SU-DHL-6 (cell line): Measurements from ENCODE around the gene CAMK1D.

Source experiments
- H2AFZ ChIP-seq: fragments of 200-600 bp; sonication (generic); 2 replicates; pipeline ENCODE4 v1.6.1; 2014; ENCODE audit warnings: low read depth, mild to moderate bottlenecking, moderate library complexity, mixed read lengths, antibody characterized with exemption, low read length; ENCODE audit not compliant: severe bottlenecking
- H3F3A ChIP-seq: fragments of 200-600 bp; shearing (Covaris generic); 2 replicates; pipeline ENCODE4 v1.6.0; 2016; ENCODE audit warnings: antibody characterized with exemption, mild to moderate bottlenecking; ENCODE audit not compliant: insufficient read depth
- H3K27ac ChIP-seq: fragments of 200-600 bp; sonication (generic); 2 replicates; pipeline ENCODE4 v1.5.1; 2016; ENCODE audit warnings: low read depth, mild to moderate bottlenecking, low read length, moderate library complexity, mixed read lengths
- H3K27me3 ChIP-seq: fragments of 200-600 bp; sonication (generic), shearing (Covaris generic); 2 replicates; pipeline ENCODE4 v1.6.0; 2014; ENCODE audit warnings: mild to moderate bottlenecking, low read length
- H3K36me3 ChIP-seq: fragments of 200-600 bp; sonication (generic); 2 replicates; pipeline ENCODE4 v1.6.1; 2014; ENCODE audit warnings: mild to moderate bottlenecking, low read length, mixed read lengths
- H3K4me2 ChIP-seq: fragments of 300-600, 200-600 bp; shearing (Covaris generic), sonication (generic); 2 replicates; pipeline ENCODE4 v1.6.0; 2014; ENCODE audit warnings: low read length, low read depth, mild to moderate bottlenecking; ENCODE audit not compliant: poor library complexity, severe bottlenecking
- H3K4me3 ChIP-seq: fragments of 200-600 bp; sonication (generic); 2 replicates; pipeline ENCODE4 v1.5.1; 2014; ENCODE audit warnings: antibody characterized with exemption, low read length, mild to moderate bottlenecking, mixed read lengths; ENCODE audit not compliant: insufficient read depth, poor library complexity, severe bottlenecking
- H3K79me2 ChIP-seq: fragments of 200-600 bp; sonication (generic); 2 replicates; pipeline ENCODE4 v1.6.1; 2014; ENCODE audit warnings: mild to moderate bottlenecking, low read length, moderate library complexity; ENCODE audit not compliant: insufficient read depth
- H3K9ac ChIP-seq: fragments of 200-600 bp; sonication (generic); 2 replicates; pipeline ENCODE4 v1.7.0; 2014; ENCODE audit warnings: mild to moderate bottlenecking, low read length
- H3K9me2 ChIP-seq: fragments of 200-600 bp; sonication (generic); replicated peaks from 2 replicates; pipeline ENCODE4 v1.6.1; 2014; ENCODE audit warnings: low read length; ENCODE audit not compliant: insufficient read depth
- H3K9me3 ChIP-seq: fragments of 200-600 bp; sonication (generic); 2 replicates; pipeline ENCODE4 v1.6.1; 2014; ENCODE audit warnings: low read length, mixed read lengths; ENCODE audit not compliant: insufficient read depth
- H4K20me1 ChIP-seq: fragments of 200-600 bp; sonication (generic); 2 replicates; pipeline ENCODE4 v1.6.1; 2014; ENCODE audit warnings: low read depth, mild to moderate bottlenecking, antibody characterized with exemption, low read length, moderate library complexity, mixed read lengths
- EZH2phosphoT487 ChIP-seq: fragments of 200-600 bp; sonication (generic), shearing (Covaris generic); conservative IDR thresholded peaks from 2 replicates; pipeline ENCODE4 v1.6.1; 2018; ENCODE audit warnings: mild to moderate bottlenecking, antibody characterized with exemption, low read length, moderate library complexity, mixed read lengths
- TF ChIP-seq, protein P1 (sequence below): fragments of 200-600 bp; sonication (generic); IDR thresholded peaks from one replicate; pipeline ENCODE4 v1.5.1; 2017; ENCODE audit warnings: antibody characterized with exemption, mild to moderate bottlenecking, low read length, moderate library complexity; ENCODE audit not compliant: insufficient read depth, poor library complexity, severe bottlenecking

Gene CAMK1D

DNA sequence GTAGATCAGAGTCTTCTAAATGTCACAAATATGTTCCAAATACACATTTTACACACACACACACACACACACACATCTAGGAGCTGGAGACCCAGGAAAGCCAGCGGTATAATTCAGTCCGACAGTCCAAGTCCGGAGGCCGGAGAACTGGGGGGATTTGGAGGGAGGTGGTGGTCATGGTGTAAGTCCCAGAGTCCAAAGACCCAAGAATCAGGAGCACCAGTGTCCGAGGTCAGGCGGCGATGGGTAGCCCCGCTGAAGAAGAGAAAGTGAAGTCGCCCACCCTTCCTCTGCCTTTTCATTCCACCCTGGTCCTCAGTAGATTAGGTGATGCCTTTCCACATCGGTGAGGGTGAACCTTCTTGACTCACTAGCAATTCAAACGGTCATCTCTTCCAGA, 154.8 kb downstream of the CAMK1D start:
- H3K9ac ChIP-seq: no peak overlapping the region
- H3K27ac ChIP-seq: no peak overlapping the region
- H3K27me3 ChIP-seq: no peaks in the 10 kb centered on the region
- H3K9me3 ChIP-seq: no peaks in the 10 kb centered on the region
- H2AFZ ChIP-seq: no peak overlapping the region
- no peak for TF ChIP-seq EZH2phosphoT487
- TF ChIP-seq, protein P1, sequence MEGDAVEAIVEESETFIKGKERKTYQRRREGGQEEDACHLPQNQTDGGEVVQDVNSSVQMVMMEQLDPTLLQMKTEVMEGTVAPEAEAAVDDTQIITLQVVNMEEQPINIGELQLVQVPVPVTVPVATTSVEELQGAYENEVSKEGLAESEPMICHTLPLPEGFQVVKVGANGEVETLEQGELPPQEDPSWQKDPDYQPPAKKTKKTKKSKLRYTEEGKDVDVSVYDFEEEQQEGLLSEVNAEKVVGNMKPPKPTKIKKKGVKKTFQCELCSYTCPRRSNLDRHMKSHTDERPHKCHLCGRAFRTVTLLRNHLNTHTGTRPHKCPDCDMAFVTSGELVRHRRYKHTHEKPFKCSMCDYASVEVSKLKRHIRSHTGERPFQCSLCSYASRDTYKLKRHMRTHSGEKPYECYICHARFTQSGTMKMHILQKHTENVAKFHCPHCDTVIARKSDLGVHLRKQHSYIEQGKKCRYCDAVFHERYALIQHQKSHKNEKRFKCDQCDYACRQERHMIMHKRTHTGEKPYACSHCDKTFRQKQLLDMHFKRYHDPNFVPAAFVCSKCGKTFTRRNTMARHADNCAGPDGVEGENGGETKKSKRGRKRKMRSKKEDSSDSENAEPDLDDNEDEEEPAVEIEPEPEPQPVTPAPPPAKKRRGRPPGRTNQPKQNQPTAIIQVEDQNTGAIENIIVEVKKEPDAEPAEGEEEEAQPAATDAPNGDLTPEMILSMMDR: no peak
- no peak overlapping the region for H3K4me3 ChIP-seq
- no peak overlapping the region for H3K4me2 ChIP-seq
- peaks cover 100% of the 10 kb centered on the region for H3K79me2 ChIP-seq
- H3K36me3 ChIP-seq: no peaks in the 10 kb centered on the region
- no peaks in the 10 kb centered on the region for H3K9me2 ChIP-seq
- no peaks in the 10 kb centered on the region for H3F3A ChIP-seq
- H4K20me1 ChIP-seq: no peaks in the 10 kb centered on the region; the same call in 1 of the 2 replicates

DNA sequence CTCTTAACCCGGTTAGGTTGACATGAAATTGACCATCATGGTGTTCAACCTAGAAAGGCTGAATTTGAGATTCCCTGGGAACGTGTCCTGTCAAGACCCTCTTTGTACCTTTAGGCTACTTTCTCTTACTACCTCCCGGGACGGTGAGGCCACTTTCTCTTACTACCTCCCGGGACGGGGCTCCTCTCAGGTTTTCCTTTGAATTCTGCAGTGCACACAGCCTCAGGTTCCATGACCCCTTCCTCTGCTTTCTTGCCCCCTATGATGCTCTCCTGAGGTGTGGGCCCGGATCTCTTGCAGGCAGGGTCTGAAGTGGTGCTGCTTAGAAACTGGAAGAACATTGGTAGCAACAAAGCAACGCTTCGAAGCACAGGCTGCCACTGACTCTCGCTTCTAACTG, 155.3 kb downstream of the CAMK1D start:
- no peaks in the 10 kb centered on the region for H3K36me3 ChIP-seq
- TF ChIP-seq EZH2phosphoT487: no peak
- TF ChIP-seq, protein P1: no peak
- no peaks in the 10 kb centered on the region for H3K27me3 ChIP-seq
- peaks cover 100% of the 10 kb centered on the region for H3K79me2 ChIP-seq
- H4K20me1 ChIP-seq: no peaks in the 10 kb centered on the region; the same call in 1 of the 2 replicates
- H3K9ac ChIP-seq: no peak overlapping the region
- H3K9me2 ChIP-seq: no peaks in the 10 kb centered on the region
- no peak overlapping the region for H3K4me2 ChIP-seq
- H3K4me3 ChIP-seq: no peak overlapping the region
- no peak overlapping the region for H2AFZ ChIP-seq
- no peak overlapping the region for H3K27ac ChIP-seq
- H3K9me3 ChIP-seq: no peaks in the 10 kb centered on the region
- H3F3A ChIP-seq: no peaks in the 10 kb centered on the region

DNA sequence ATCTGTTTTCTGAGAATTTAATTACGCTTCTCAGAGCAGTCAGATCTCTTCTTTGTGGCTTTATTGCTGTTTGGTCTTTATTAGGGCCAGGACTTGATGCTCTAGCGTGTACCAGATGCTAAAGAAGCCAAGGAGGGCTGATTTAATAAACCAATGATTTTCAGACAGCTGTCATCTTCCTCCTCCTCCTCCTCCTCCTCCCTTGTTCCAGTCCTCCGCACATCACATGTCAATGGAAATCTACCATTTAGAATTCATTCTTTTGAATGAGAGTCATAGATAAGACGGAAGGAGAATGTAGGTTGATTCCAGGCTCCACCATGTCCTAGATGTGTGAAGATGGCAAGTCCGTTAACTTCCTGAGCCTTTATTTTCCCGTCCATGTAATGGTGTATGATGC, 156.3 kb downstream of the CAMK1D start:
- TF ChIP-seq EZH2phosphoT487: no peak
- TF ChIP-seq, protein P1: no peak
- peaks cover 100% of the 10 kb centered on the region for H3K79me2 ChIP-seq
- H3K36me3 ChIP-seq: no peaks in the 10 kb centered on the region
- no peak overlapping the region for H3K4me3 ChIP-seq
- no peak overlapping the region for H2AFZ ChIP-seq
- H4K20me1 ChIP-seq: no peaks in the 10 kb centered on the region; the same call in 1 of the 2 replicates
- H3K27ac ChIP-seq: no peak overlapping the region
- H3K4me2 ChIP-seq: no peak overlapping the region
- H3K9ac ChIP-seq: no peak overlapping the region
- no peaks in the 10 kb centered on the region for H3F3A ChIP-seq
- no peaks in the 10 kb centered on the region for H3K27me3 ChIP-seq
- H3K9me3 ChIP-seq: no peaks in the 10 kb centered on the region
- no peaks in the 10 kb centered on the region for H3K9me2 ChIP-seq
